ENCODE data around the gene AK1. TPM values are rescaled to one million over a fixed set of nuclear protein-coding genes. Genes with fewer than 3 reads are reported as not detected.
"Not testable (repeated sequence)": the region's sequence is repeated elsewhere in the genome, so short reads cannot be mapped to it uniquely, and the experiment has no call there.

AK1 gene
- total RNA-seq, 1 donor from 2014 or later = 359 TPM

GRCh38 chr9:127886401-127886972 is 9.0 kb upstream of the AK1 start:
- H3K27ac ChIP-seq (ENCODE audit: low read depth, low read length) = no peak overlapping the region
- H3K27me3 ChIP-seq (ENCODE audit: control insufficient read depth in 3 of 3, insufficient read depth in 3 of 3, low read length in 3 of 3) = no peaks in the 10 kb centered on the region
- H3K9ac ChIP-seq (ENCODE audit: low read depth in 1 of 3, low read length in 3 of 3) = peak overlapping the region in 1 of 3 donors; percentile 33
- H3K36me3 ChIP-seq (ENCODE audit: control insufficient read depth in 3 of 3, insufficient read depth in 3 of 3, low read length in 3 of 3) = peaks cover 42 to 48% (median 46%) of the 10 kb centered on the region in 3 donors
- H3K4me3 ChIP-seq (ENCODE audit: low read length in 3 of 3) = no peak overlapping the region
- peaks cover 21 to 25% (median 23%) of the 10 kb centered on the region in 3 donors for H3K4me1 ChIP-seq (ENCODE audit: control insufficient read depth in 3 of 3, insufficient read depth in 3 of 3, low read length in 3 of 3)
- no peaks in the 10 kb centered on the region for H3K9me3 ChIP-seq (ENCODE audit: control insufficient read depth in 3 of 3, low read length in 3 of 3)

GRCh38 chr9:127885508-127886281 is 8.2 kb upstream of the AK1 start:
- Histone ChIP-seq H3K4me1 (ENCODE audit: control insufficient read depth in 3 of 3, insufficient read depth in 3 of 3, low read length in 3 of 3) (peaks cover 21 to 25% (median 23%) of the 10 kb centered on the region in 3 donors), H3K9me3 (ENCODE audit: control insufficient read depth in 3 of 3, low read length in 3 of 3) (no peaks in the 10 kb centered on the region), H3K36me3 (ENCODE audit: control insufficient read depth in 3 of 3, insufficient read depth in 3 of 3, low read length in 3 of 3) (peaks cover 38 to 43% (median 42%) of the 10 kb centered on the region in 3 donors), H3K4me3 (ENCODE audit: low read length in 3 of 3) (no peak overlapping the region), H3K27me3 (ENCODE audit: control insufficient read depth in 3 of 3, insufficient read depth in 3 of 3, low read length in 3 of 3) (no peaks in the 10 kb centered on the region), H3K27ac (ENCODE audit: low read depth, low read length) (peak overlapping the region; percentile 18), H3K9ac (ENCODE audit: low read depth in 1 of 3, low read length in 3 of 3) (peak overlapping the region in 1 of 3 donors; percentile 33)

- peaks cover 31 to 37% (median 35%) of the 10 kb centered on the region in 3 donors for H3K36me3 ChIP-seq (ENCODE audit: control insufficient read depth in 3 of 3, insufficient read depth in 3 of 3, low read length in 3 of 3)
These were observed 7.6 kb upstream of the AK1 start for GRCh38 chr9:127884976-127885490.

GRCh38 chr9:127884427-127884911 is 7.0 kb upstream of the AK1 start:
- Histone ChIP-seq H3K9ac (ENCODE audit: low read depth in 1 of 3, low read length in 3 of 3) (peak overlapping the region in 1 of 3 donors; percentile 54), H3K4me3 (ENCODE audit: low read length in 3 of 3) (no peak overlapping the region), H3K4me1 (ENCODE audit: control insufficient read depth in 3 of 3, insufficient read depth in 3 of 3, low read length in 3 of 3) (peaks cover 21 to 25% (median 23%) of the 10 kb centered on the region in 3 donors), H3K27me3 (ENCODE audit: control insufficient read depth in 3 of 3, insufficient read depth in 3 of 3, low read length in 3 of 3) (no peaks in the 10 kb centered on the region), H3K9me3 (ENCODE audit: control insufficient read depth in 3 of 3, low read length in 3 of 3) (no peaks in the 10 kb centered on the region), H3K27ac (ENCODE audit: low read depth, low read length) (peak overlapping the region; percentile 18), H3K36me3 (ENCODE audit: control insufficient read depth in 3 of 3, insufficient read depth in 3 of 3, low read length in 3 of 3) (peaks cover 29 to 34% (median 33%) of the 10 kb centered on the region in 3 donors)

More at GRCh38 chr9:127884976-127885490, 7.6 kb upstream of the AK1 start:
- peaks cover 21 to 25% (median 23%) of the 10 kb centered on the region in 3 donors for H3K4me1 ChIP-seq (ENCODE audit: control insufficient read depth in 3 of 3, insufficient read depth in 3 of 3, low read length in 3 of 3)
- H3K4me3 ChIP-seq (ENCODE audit: low read length in 3 of 3) = no peak overlapping the region
- no peaks in the 10 kb centered on the region for H3K9me3 ChIP-seq (ENCODE audit: control insufficient read depth in 3 of 3, low read length in 3 of 3)
- no peaks in the 10 kb centered on the region for H3K27me3 ChIP-seq (ENCODE audit: control insufficient read depth in 3 of 3, insufficient read depth in 3 of 3, low read length in 3 of 3)
- H3K27ac ChIP-seq (ENCODE audit: low read depth, low read length) = peak overlapping the region; percentile 18
- peak overlapping the region in 1 of 3 donors; percentile 54 for H3K9ac ChIP-seq (ENCODE audit: low read depth in 1 of 3, low read length in 3 of 3)

- Histone ChIP-seq H3K9me3 (ENCODE audit: control insufficient read depth in 3 of 3, low read length in 3 of 3) (no peaks in the 10 kb centered on the region), H3K27ac (ENCODE audit: low read depth, low read length) (peak overlapping the region; percentile 18), H3K27me3 (ENCODE audit: control insufficient read depth in 3 of 3, insufficient read depth in 3 of 3, low read length in 3 of 3) (no peaks in the 10 kb centered on the region), H3K4me3 (ENCODE audit: low read length in 3 of 3) (no peak overlapping the region), H3K36me3 (ENCODE audit: control insufficient read depth in 3 of 3, insufficient read depth in 3 of 3, low read length in 3 of 3) (peaks cover 29 to 34% (median 33%) of the 10 kb centered on the region in 3 donors), H3K4me1 (ENCODE audit: control insufficient read depth in 3 of 3, insufficient read depth in 3 of 3, low read length in 3 of 3) (peaks cover 22 to 25% (median 25%) of the 10 kb centered on the region in 3 donors), H3K9ac (ENCODE audit: low read depth in 1 of 3, low read length in 3 of 3) (peak overlapping the region in 1 of 3 donors; percentile 8)
These were observed 6.5 kb upstream of the AK1 start for GRCh38 chr9:127883959-127884358.

GRCh38 chr9:127881715-127882114 is 4.2 kb upstream of the AK1 start:
- H3K27me3 ChIP-seq (ENCODE audit: control insufficient read depth in 3 of 3, insufficient read depth in 3 of 3, low read length in 3 of 3); H3K4me3 ChIP-seq (ENCODE audit: low read length in 3 of 3); H3K9ac ChIP-seq (ENCODE audit: low read depth in 1 of 3, low read length in 3 of 3); H3K27ac ChIP-seq (ENCODE audit: low read depth, low read length); H3K9me3 ChIP-seq (ENCODE audit: control insufficient read depth in 3 of 3, low read length in 3 of 3): not testable (repeated sequence)
- Histone ChIP-seq H3K4me1 (ENCODE audit: control insufficient read depth in 3 of 3, insufficient read depth in 3 of 3, low read length in 3 of 3) (peaks cover 39 to 45% (median 40%) of the 10 kb centered on the region in 3 donors), H3K36me3 (ENCODE audit: control insufficient read depth in 3 of 3, insufficient read depth in 3 of 3, low read length in 3 of 3) (peaks cover 15 to 22% (median 20%) of the 10 kb centered on the region in 3 donors)

GRCh38 chr9:127880143-127880542 is 2.7 kb upstream of the AK1 start:
- H3K9me3 ChIP-seq (ENCODE audit: control insufficient read depth in 3 of 3, low read length in 3 of 3) = no peaks in the 10 kb centered on the region
- no peaks in the 10 kb centered on the region for H3K27me3 ChIP-seq (ENCODE audit: control insufficient read depth in 3 of 3, insufficient read depth in 3 of 3, low read length in 3 of 3)
- H3K36me3 ChIP-seq (ENCODE audit: control insufficient read depth in 3 of 3, insufficient read depth in 3 of 3, low read length in 3 of 3) = peaks cover under 1 to 10% (median 6%) of the 10 kb centered on the region in 3 donors
- H3K27ac ChIP-seq (ENCODE audit: low read depth, low read length) = no peak overlapping the region
- peaks cover 45 to 52% (median 50%) of the 10 kb centered on the region in 3 donors for H3K4me1 ChIP-seq (ENCODE audit: control insufficient read depth in 3 of 3, insufficient read depth in 3 of 3, low read length in 3 of 3)
- no peak overlapping the region for H3K9ac ChIP-seq (ENCODE audit: low read depth in 1 of 3, low read length in 3 of 3)
- H3K4me3 ChIP-seq (ENCODE audit: low read length in 3 of 3) = no peak overlapping the region

- Histone ChIP-seq H3K36me3 (ENCODE audit: control insufficient read depth in 3 of 3, insufficient read depth in 3 of 3, low read length in 3 of 3) (peaks cover 0 to 5% (median 0%) of the 10 kb centered on the region in 3 donors), H3K9me3 (ENCODE audit: control insufficient read depth in 3 of 3, low read length in 3 of 3) (no peaks in the 10 kb centered on the region), H3K9ac (ENCODE audit: low read depth in 1 of 3, low read length in 3 of 3) (peak overlapping the region in 1 of 3 donors; percentile 57), H3K27ac (ENCODE audit: low read depth, low read length) (no peak overlapping the region), H3K4me3 (ENCODE audit: low read length in 3 of 3) (no peak overlapping the region), H3K4me1 (ENCODE audit: control insufficient read depth in 3 of 3, insufficient read depth in 3 of 3, low read length in 3 of 3) (peaks cover 44 to 53% (median 50%) of the 10 kb centered on the region in 3 donors), H3K27me3 (ENCODE audit: control insufficient read depth in 3 of 3, insufficient read depth in 3 of 3, low read length in 3 of 3) (no peaks in the 10 kb centered on the region)
These were observed 1.3 kb upstream of the AK1 start for GRCh38 chr9:127878652-127879390.

- H3K4me3 ChIP-seq (ENCODE audit: low read length in 3 of 3) = peak overlapping the region; percentile 74 to 96 (median 76)
- H3K9me3 ChIP-seq (ENCODE audit: control insufficient read depth in 3 of 3, low read length in 3 of 3) = no peaks in the 10 kb centered on the region
- peak overlapping the region; percentile 57 to 86 (median 68) for H3K9ac ChIP-seq (ENCODE audit: low read depth in 1 of 3, low read length in 3 of 3)
- peak overlapping the region; percentile 92 for H3K27ac ChIP-seq (ENCODE audit: low read depth, low read length)
- H3K36me3 ChIP-seq (ENCODE audit: control insufficient read depth in 3 of 3, insufficient read depth in 3 of 3, low read length in 3 of 3) = peaks cover under 1 to 9% (median 2%) of the 10 kb centered on the region in 3 donors
- no peaks in the 10 kb centered on the region for H3K27me3 ChIP-seq (ENCODE audit: control insufficient read depth in 3 of 3, insufficient read depth in 3 of 3, low read length in 3 of 3)
- H3K4me1 ChIP-seq (ENCODE audit: control insufficient read depth in 3 of 3, insufficient read depth in 3 of 3, low read length in 3 of 3) = peaks cover 51 to 60% (median 56%) of the 10 kb centered on the region in 3 donors
These were observed 651 bp upstream of the AK1 start for GRCh38 chr9:127878001-127878651.
